AG04450 (cell line): ENCODE data around the gene AMZ2. TPM values are rescaled to one million over a fixed set of nuclear protein-coding genes. Genes with fewer than 3 reads are reported as not detected.

Source experiments
- CTCF ChIA-PET: fragments of 300-600, 350-600 bp; formaldehyde crosslinking; extraction: SDS; loops from one replicate; lab custom pipeline; 2022; ENCODE audit warnings: antibody characterized with exemption, inconsistent platforms; lab: Charles Lee
- POLR2A ChIA-PET: fragments of 350-600 bp; formaldehyde crosslinking; extraction: SDS; loops from one replicate; lab custom pipeline; 2021; ENCODE audit warnings: antibody characterized with exemption, inconsistent platforms; lab: Yijun Ruan, JAX
- DNase-seq: peaks from one replicate; pipeline ENCODE4 v3.0.0-alpha.2; 2011; ENCODE audit warnings: low read depth, low spot score
- H3K27ac ChIP-seq: one replicate; pipeline ENCODE4 v1.5.1; 2012; ENCODE audit warnings: low read depth, low read length, control low read depth
- H3K27me3 ChIP-seq: one replicate; pipeline ENCODE4 v1.6.0; 2012; ENCODE audit warnings: low read length; ENCODE audit not compliant: control insufficient read depth, insufficient read depth
- H3K4me3 ChIP-seq: 2 replicates; pipeline ENCODE4 v1.5.1; 2011; ENCODE audit warnings: mild to moderate bottlenecking, low read depth, low read length, control low read depth
- H3K9me3 ChIP-seq: 2 replicates; pipeline ENCODE4 v1.5.1; 2012; ENCODE audit warnings: low read length; ENCODE audit not compliant: control insufficient read depth, insufficient read depth
- CTCF ChIP-seq: IDR thresholded peaks from 2 replicates; pipeline ENCODE4 v1.5.1; 2011; ENCODE audit warnings: low read depth, low read length, control low read depth, inconsistent platforms
- polyA plus RNA-seq: library from polyadenylated mRNA; depleted of rRNA; stranded (reverse); fragments of >200 nt; gene quantifications from 2 replicates; pipeline ENCODE4 v1.2.3, GENCODE V29; 2011

The AMZ2 gene
- polyA plus RNA-seq, 1 experiment = 112 TPM

DNA sequence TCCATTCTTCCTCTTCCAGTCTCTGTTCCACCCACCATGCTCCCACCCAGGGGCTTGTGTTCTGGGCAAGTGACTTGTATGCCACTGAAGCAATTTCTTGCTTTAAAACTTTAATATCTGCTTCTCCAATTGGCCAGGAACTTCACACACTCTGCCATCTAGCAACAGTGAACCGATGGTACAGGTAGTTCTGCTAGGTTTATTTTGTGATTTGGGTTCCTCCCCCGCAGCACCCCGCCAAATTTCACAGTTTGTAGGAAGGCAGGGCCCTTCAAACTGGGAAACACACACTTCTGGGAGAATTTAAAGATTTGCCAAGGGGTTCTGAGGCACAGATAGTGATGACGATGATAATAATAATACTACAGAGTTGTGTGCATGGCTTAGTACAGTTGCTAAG lies 46.8 kb downstream of the AMZ2 start:
- no peak for TF ChIP-seq CTCF
- H3K4me3 ChIP-seq = no peak overlapping the region
- ChIA-PET CTCF (interaction anchor here (0.9 kb wide), 1 partner anchor 104 kb away, joined by 3 read pairs; no protein-coding TSS in a partner anchor), POLR2A (no interaction called here)
- DNase-seq = no peak
- H3K27ac ChIP-seq = no peak overlapping the region
- no peaks in the 10 kb centered on the region; the same call in 1 of the 2 replicates for H3K9me3 ChIP-seq
- peaks cover 22% of the 10 kb centered on the region for H3K27me3 ChIP-seq

- ChIA-PET POLR2A (no interaction called here), CTCF (no interaction called here)
- no peak for TF ChIP-seq CTCF
- H3K4me3 ChIP-seq = no peak overlapping the region
- no peaks in the 10 kb centered on the region; the same call in 1 of the 2 replicates for H3K9me3 ChIP-seq
- no peak for DNase-seq
- H3K27ac ChIP-seq = no peak overlapping the region
- H3K27me3 ChIP-seq = peaks cover 22% of the 10 kb centered on the region
Measured at GRCh38 chr17:68295086-68295485, 47.2 kb downstream of the AMZ2 start.

DNA sequence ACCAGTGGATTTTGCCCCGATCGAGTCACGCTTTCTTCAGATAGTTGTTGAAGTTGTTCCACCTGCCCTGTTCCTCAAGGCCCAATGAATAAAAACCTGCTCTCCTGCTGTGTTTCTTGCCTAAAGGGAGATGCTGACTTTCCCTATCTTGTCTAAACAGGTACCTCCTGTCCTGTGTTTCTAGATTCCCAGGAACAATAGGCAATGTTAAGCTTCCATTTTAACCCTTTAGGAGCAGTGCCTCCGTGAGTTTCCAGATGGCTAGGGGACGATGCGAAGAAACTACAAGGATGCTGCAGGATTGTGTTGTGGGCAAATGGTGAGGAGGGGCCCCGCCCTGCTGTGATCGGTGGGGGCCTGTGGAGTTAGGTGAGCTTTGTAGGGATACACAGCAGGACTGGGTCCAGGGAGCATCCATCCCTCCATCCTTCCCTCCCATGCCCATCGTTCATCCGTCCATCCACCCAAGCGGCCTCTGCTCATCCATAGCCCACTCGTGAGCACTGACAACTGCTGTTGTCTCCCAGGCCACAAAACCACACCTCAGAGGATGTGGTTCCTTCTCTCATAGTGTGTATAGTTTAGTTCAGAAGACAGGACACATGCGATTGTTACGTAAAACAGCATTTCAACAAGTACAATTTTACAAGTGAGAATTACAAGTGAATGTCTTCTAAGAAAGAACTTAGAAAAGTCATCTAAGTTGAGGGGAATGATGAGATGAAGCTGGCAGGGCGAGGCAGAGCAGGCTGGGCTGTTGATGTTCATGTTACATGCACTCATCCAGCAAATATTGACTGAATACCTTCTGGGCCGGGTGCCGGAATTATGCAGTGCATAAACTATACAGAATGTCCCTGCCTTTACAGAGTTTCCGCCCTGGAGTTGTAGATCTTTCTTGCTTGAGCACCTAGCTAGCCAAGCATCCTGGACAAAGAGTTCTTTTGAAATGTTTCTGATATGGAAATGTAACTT lies 48.7 kb downstream of the AMZ2 start:
- Histone ChIP-seq H3K9me3 (no peaks in the 10 kb centered on the region), H3K4me3 (no peak overlapping the region), H3K27me3 (peaks cover 15% of the 10 kb centered on the region), H3K27ac (no peak overlapping the region)
- no peak for DNase-seq
- no peak for TF ChIP-seq CTCF
- ChIA-PET CTCF (no interaction called here), POLR2A (no interaction called here)

DNA sequence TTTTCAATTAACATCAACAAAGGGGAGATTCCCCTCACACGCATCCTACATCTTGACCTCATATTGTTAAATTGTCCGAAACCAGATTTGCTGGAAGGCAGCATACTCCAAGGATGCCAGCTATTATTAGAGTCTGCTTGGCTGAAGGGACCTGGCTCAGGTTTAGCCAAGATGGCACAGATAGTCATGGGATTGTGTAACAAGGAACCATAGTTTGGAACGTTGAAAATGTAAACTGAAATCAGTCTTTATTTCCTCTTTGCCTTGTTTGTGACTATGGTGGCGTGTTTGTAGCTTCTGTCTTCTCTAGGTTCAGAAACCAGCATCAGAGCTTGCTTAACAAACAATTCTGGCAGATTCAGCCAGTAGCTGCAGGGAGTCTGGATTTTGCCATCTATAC lies 49.4 kb downstream of the AMZ2 start:
- POLR2A ChIA-PET = no interaction called here
- CTCF ChIA-PET = no interaction called here
- no peaks in the 10 kb centered on the region for H3K9me3 ChIP-seq
- no peak overlapping the region for H3K4me3 ChIP-seq
- no peak for DNase-seq
- peaks cover 17% of the 10 kb centered on the region for H3K27me3 ChIP-seq
- TF ChIP-seq CTCF = no peak
- H3K27ac ChIP-seq = no peak overlapping the region

- TF ChIP-seq CTCF = no peak
- Histone ChIP-seq H3K27me3 (peaks cover 12% of the 10 kb centered on the region), H3K27ac (no peak overlapping the region), H3K9me3 (no peaks in the 10 kb centered on the region), H3K4me3 (no peak overlapping the region)
- CTCF ChIA-PET = no interaction called here
- no peak for DNase-seq
- POLR2A ChIA-PET = no interaction called here
Measured at GRCh38 chr17:68298601-68299000, 50.8 kb downstream of the AMZ2 start.
